HG03432 (cell line): ENCODE data around the gene CLSTN2.

Source experiments
- ATAC-seq: cut with Tn5 transposase; IDR thresholded peaks from one replicate; pipeline ENCODE4 v1.9.1; 2021; ENCODE audit warnings: mild to moderate bottlenecking, moderate library complexity; ENCODE audit not compliant: unreplicated experiment

The CLSTN2 gene

GRCh38 chr3:140319739-140320138 is 384.8 kb downstream of the CLSTN2 start:
- ATAC-seq: no peak

- no peak for ATAC-seq
Observed at GRCh38 chr3:140323561-140323960, 388.6 kb downstream of the CLSTN2 start.

DNA sequence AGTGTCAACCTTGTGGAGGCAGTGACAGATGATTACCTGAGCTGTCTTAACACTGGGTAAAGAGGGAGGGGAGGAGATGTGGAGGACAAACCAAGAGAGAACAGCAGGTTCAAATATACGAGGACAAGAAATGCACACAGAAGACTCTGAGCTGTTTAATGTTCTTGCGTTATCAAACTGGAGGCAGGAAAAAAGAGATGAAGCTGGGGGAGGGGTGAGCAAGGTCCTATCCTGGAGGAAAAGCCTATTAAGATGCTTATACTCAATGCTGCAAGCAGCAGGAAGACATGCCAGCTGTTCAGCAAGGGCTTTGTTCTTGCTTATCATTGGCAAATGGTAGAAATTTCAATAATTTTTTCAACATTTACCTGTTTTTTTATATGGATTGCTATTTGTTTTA is 397.1 kb downstream of the CLSTN2 start:
- ATAC-seq: no peak

GRCh38 chr3:140334132-140334929 is 399.3 kb downstream of the CLSTN2 start:
- ATAC-seq: no peak

DNA sequence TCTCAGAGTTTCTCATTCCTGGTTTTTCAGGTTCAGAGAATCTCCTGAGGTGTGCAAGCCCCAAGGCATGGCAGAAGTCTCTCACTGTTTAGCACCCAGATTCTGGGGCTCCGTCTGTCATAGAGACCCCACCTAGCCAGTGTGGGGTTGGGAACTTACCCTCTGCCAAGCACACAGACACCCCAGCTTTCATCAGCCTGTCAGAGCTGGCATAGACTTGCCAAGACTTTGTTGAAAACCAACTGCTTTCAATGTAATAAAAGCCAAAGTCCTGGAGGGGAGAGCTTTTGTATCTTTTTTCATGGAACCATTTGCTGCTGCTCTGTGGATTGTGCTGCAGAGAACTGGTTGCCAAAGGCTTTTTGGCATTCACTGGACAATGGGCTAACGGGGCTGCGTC is 401.5 kb downstream of the CLSTN2 start:
- no peak for ATAC-seq

GRCh38 chr3:140338916-140339315 is 403.9 kb downstream of the CLSTN2 start:
- ATAC-seq: no peak

DNA sequence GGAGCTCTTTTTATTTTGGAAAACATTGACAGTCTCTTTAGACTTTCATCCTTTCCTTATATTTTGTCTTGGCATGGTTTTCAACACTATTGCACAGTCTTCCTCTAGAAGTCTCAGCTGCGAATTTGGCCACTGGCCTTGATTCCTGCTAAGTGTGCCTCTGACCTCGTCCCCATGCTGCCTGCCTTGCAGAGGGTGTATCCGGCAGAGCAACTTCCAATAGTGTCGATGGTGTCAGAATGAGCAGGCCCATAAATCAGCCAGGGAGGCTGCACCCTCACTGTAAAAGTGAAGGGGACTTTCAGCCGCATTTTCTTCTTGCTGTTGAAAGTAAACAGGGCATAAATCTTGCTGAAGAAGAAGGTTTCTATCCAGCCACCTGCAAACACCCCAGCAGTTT is 406.2 kb downstream of the CLSTN2 start:
- no peak for ATAC-seq

DNA sequence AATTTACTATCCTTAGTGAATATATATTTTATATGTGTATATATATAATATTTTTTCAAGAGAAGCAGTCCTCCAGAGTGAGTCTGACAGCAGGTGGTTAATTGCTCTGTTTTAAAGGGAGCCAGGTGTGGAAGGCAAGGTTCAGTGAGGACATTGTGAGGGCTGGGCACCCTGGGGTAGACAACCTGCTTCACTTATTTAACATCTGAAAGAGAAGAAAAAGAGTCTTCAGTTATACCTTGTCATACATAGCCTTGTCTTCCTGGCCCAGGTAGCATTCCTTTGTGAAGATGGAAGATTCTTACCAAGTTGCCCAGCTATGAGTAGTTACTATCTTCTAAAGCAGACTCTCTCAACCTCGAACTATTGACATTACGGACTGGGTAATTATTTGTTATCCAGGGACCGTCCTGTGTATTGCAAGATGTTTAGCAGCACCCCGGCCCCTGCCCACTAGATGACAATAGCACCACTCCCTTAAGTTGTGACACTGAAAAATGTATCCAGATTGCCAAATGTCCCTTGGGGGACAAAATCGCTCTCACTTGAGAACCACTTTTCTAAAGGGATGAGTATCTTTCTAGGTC is 406.9 kb downstream of the CLSTN2 start:
- no peak for ATAC-seq

- ATAC-seq: no peak
Observed at GRCh38 chr3:140342668-140343067, 407.7 kb downstream of the CLSTN2 start.

DNA sequence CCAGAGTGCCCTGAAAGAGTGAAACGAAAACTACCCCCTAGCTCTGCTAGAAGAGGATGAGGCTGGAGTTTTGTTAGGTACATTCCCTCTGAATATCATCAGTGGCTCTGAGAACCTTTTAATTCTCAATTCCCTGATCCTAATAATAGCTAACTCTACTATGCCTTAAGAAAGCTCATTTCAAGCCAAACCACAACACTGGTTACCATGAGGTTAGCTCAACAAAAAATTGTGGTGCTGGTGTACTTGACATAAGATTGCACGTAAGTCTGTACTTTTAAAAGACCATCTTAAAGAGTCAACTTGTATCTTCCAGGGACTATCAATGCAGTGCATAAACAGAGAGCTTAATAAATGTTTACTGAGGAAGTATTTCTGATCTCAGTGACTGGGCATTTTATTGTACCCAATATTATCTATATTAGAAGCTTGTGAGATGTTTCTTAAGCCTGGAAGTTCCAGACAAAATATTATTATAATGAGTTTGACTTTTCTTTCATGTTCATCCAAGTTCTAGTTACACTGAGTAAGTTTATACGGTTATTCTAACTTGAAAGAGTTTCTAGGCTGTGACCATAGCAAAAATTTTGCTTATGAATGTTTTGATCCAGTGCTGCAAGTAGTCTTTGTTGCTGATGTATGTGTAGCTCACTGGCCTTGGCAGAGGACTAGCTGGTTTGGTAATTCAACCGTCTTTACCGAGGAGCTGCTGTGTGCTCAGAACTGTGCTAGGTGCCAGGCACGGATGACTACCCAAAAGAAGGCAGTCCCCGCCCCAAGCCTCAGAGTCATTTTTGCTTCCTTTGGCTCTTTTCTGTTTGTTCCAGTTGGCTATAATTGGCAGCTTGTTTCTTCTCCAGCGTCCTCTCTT is 408.5 kb downstream of the CLSTN2 start:
- no peak for ATAC-seq

GRCh38 chr3:140344082-140344454 is 409.1 kb downstream of the CLSTN2 start:
- ATAC-seq: no peak

- ATAC-seq: no peak
Observed at GRCh38 chr3:140344601-140345205, 409.7 kb downstream of the CLSTN2 start.

DNA sequence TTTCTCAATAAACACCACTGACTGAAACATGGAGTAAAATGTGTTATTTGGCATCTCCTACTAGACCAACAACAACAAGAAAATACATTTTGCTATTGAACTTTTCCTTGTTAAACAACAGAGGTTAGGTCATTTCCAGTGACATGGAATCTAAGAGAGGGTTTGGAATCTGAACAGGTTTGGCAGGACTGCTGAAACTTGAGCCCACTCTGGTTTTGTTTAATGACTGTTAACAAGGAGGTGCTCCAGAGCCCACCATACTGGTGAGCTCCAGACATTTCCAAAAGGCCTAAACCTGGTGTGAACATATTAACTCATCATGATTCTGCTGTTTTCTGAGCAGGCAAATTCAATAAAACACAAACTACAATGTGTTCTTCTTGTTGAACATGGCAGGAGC is 412.2 kb downstream of the CLSTN2 start:
- ATAC-seq: no peak

DNA sequence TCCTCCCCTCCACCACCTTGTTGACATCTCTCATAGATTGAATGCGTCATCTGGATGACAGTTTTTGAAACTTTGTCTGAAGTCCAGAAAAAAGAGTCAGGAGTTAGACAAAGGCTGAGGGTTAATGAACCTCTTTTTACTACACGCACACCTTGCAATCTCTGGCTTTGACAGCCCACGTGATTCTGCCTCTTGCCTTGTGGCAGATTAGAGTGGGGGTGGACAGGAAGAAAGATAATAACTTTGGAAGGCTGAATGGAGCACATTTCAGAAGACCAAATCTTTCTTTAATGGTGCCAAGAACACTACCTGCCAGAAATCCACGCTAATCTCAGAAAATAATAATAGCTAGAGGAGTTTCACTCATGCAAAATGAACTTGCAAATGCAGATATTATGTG is 415.0 kb downstream of the CLSTN2 start:
- ATAC-seq: no peak

- ATAC-seq: no peak
Observed at GRCh38 chr3:140351466-140351865, 416.5 kb downstream of the CLSTN2 start.

DNA sequence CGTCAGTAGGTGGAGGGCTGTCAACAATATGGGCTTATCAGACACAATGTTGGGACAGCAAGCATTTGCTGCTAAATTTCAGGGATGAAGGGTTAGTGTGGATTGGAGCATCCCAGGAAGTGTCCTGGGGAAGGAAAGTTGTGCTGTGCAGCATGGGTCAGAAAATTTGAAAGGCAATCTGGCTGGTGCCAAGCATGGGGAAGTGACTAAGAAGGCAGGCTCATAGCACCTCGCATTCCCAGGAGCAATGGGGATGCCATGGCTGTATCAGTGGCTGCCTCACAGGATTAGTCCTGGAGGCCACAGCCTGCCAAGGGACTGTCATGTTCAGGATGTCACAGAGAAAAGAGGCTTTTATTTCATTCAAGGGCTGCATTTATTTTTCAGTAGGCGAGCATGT is 420.5 kb downstream of the CLSTN2 start:
- ATAC-seq: no peak

DNA sequence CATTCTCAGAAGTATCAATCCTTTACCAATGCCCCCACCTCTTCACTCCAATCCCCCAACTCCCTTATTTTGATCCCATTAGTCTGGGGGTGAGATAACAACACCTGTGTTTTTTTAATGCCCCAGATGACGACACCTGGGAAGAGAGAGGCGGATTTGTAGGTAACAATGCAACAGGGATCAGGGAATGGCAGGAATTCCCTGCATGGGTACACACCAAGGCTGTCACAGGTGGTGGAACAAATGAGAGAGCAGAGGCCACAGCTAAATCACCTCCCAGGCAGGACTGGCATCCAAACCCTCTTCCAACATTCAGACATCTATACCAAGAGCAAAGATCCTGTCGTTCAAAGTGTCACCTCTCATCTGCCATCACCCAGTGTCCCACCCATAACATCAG is 423.7 kb downstream of the CLSTN2 start:
- ATAC-seq: no peak

DNA sequence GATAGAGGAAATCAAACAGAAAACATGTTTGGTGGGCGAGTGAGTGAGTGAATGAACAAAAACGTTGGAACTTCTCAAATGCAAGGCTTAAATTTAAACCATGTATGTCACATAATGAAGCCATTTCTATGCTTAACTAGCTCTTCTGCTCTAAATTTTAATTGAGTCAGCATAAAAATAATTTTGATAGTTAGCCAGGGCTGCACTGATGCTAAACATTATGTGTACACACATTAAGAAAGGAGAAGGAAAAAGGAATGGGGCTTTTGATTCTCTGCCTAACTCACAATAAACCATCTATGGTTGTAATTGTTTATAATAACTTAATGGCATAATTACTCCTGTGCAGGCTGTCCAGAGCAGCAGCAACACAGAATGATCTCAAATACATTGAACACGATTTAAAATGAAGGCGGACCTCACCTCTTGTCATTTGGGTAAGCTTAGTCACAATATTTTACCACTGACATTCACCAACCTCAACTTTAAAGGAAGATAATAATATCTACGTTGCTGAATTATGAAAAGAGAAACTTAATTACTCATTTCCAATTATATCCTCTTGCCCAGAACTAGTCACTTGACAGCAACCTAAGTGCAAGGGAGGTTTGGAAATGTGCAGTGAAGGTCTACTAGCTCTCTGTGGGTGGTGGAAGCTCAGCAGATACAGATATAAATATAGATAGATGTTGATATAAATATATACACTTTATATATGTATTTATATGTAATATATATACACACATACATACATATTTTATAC is 424.4 kb downstream of the CLSTN2 start:
- ATAC-seq: no peak

GRCh38 chr3:140360332-140360731 is 425.3 kb downstream of the CLSTN2 start:
- no peak for ATAC-seq

DNA sequence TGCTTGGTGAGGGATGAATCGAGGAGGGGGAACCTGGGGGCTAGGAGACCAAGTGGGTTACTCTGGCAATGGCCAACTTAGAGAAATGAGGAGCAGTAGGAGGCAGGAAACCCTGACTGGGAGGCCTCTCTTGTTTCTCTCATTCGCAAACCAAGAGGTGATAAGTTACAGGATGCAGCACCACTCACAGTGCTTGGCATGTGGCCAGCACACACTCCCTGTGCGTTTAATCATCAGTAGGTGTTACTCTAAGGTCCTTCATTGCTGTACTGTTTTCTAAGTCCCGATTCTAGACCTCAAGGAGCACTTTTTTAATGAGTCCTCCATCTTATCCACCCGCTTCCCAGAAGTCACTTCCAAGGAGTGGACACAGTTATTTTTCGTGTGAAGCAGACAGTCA is 428.8 kb downstream of the CLSTN2 start:
- no peak for ATAC-seq
